GM19099 (cell line): Measurements from ENCODE around the gene KCNIP4.

Experiments used
- POLR2A ChIP-seq: IDR thresholded peaks from 3 replicates; pipeline ENCODE4 v1.6.1; 2011; ENCODE audit warnings: low read depth; ENCODE audit not compliant: insufficient read length; ENCODE audit errors: extremely low read depth

Gene KCNIP4

DNA sequence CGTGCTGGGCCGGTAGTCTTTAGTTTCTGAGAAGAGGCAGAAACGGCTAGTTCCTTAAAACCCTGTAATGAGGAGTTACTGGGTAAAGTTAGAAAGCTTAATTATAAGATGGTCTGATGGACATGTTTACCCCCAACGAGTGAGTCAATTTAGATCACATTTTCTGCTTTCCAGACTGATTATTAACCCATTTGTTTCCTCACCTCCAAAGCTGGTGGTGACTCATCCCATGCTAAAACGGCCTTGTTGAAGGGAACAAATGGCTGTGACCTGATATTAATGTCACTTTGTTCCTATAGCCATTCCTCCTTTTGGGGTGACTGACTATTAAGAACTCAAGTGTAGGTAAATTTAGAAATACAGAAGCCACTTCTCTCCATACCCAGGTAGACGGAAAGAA, 232.0 kb downstream of the KCNIP4 start:
- TF ChIP-seq POLR2A: no peak

DNA sequence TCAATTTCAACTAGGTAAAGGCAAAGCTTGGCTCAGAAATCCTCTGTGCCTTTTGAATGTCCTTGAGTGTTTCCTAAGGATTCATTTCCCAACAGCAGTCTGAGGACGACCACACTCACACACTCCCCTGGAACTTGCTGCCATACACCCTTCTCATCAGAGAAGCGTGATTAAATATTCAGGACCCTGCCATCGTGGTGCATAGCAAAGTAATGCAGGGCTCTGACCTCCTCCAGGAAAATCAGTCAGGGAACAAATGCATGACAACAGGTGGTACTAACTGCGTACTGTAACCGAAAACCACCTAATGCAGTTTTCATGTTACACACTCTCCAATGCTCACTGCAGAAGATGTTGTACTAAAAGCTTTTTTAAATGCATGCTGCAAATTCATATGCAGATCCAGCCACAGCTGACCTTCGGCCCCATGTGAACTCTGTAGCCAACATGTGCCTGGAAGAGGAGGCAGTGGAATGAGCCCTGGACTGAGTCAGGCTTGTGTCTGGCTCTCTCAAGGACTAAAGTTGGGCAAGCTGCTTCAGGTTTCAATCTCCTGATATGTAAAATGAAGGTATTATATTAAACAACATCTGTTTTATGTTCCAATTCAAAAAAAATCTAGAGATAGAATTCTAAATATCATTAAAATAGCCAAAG, 238.3 kb downstream of the KCNIP4 start:
- no peak for TF ChIP-seq POLR2A

DNA sequence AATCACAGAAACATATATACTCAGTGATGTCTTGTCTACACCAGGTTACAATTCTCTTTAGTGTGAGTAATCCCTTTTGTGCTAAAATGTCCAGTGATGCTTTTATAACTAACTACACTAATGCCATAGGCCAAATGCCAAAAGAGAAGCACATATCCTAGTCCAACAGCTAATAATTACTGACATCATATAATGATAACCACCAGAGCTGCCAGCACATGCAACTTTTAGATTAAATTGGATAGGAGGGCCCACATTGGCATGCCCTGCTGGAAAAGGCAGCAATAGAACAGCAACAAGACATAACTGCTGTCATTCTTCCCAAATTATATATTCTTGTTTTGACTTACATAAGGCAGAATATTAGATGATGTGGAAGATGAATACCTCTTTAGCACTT, 238.8 kb downstream of the KCNIP4 start:
- no peak for TF ChIP-seq POLR2A

DNA sequence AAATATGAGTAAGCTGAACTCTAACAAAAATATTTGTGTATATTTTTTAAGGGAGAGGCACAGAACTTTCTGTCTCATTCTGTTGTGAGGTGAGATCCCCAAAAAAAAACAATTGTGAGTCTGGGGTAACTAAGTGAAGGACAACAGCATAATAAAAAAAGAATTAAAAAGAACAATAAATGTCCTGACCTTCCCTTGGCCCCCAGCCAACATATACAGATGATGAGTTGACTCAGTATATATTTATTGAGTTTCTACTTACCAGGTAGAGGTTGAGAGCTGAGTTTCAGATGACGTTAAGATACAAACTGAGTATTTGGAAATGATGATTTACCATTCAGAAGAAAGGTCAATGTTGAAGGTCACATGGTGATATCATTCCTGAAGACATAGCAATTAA, 239.5 kb downstream of the KCNIP4 start:
- no peak for TF ChIP-seq POLR2A

DNA sequence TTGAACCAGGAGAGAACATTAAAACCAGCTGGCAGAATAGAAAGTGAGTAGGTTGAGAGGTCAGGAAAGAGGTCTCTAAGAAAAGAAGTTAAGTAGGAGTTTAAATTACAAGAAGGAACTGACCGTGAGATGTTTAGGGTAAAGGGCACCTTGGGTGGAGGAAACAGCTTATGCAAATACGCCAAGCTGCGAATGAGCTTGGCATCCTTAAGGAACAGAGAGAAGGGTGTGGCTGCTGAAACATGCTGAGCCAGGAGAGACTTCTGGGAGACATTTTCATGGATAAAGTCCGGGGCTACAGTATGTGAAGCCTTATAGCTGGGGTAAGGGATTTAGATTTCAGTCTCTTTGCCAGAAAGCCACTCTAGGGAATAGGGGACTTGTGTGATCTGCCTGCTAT, 249.1 kb downstream of the KCNIP4 start:
- TF ChIP-seq POLR2A: no peak

DNA sequence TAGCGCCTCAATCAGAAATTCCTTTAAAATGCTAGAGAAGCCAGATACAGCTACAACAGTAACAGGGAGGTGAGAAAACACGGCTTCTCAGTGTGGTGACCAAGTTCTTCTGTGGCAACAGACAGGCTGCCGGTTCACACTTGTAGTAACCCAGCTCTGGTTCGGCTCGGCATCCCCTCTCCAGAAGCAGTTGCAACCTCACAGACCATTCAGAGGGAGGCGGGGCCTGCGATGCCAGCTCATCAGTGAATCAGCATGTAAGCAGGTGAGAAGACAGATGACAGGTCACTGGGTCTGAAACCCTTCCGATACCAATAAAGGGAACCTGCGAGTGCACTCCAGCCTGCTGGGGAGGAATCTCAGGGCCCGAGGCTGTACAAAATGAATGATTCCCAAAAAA, 251.0 kb downstream of the KCNIP4 start:
- TF ChIP-seq POLR2A: no peak

DNA sequence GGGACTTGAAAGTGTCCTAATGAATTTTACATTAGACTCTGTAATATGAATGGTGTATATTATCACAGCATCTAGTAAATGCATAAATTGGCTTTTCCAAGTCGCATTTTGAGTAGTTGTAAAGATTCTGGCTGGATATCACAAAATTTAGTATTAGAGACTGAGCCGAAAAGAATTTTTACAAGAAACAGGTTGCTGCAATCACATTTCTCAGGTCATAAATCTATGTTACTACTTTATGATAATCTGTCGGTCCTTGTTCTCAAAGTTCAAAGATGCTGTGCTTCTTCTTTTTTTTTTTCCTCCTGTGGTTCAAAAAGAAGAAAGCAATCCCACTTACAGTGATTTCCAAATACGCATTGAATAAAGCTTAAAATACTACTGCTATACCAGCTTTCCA, 253.4 kb downstream of the KCNIP4 start:
- no peak for TF ChIP-seq POLR2A

DNA sequence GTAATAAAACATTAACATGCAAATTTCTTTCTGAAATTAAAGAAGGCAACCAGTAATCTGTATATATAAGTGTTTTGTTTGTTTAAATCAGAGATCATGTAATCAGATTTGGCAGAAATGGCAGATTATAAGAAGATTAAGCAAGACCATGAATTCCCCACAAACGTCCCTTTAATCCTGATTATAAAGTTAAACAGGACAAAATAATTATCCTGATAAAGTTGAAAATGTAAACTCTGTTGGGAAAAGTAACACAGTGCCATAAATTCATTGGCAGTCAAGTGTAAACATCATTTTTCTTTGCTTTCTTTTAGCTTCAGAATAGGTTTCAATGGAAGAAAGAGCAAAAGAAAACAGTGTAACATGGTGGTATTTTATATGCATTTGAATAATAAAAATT, 256.3 kb downstream of the KCNIP4 start:
- TF ChIP-seq POLR2A: no peak

DNA sequence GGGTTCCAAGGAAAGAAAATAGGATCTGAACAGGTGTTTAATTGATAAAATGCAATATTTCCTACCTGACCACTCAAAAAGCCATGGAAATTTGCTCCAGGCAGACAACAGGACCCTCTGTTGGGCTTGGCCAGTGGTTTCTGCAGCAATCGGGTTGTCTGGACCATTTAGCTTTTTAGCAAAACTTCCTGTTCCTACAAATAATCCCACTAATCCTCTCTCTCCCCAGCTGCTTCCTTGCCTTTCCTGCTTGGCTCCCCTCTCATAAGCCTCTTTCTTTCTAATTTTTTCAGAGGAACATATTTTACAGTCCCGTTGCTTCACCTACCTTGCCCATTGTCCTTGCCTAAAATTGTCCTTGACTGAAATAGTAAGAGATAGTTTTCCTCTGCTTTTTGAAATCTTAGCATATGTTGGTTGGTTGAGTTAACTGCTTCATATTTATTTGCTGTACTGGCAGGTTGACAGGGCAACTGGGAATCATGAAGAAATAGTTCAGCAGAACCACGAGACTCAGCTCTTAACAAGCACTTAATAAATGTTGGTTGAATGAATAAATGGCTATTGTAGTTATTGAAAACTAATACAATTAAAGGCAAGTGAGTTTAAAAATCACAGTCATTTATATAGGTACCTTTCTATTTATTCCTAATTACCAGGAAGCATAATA, 259.8 kb downstream of the KCNIP4 start:
- TF ChIP-seq POLR2A: no peak

DNA sequence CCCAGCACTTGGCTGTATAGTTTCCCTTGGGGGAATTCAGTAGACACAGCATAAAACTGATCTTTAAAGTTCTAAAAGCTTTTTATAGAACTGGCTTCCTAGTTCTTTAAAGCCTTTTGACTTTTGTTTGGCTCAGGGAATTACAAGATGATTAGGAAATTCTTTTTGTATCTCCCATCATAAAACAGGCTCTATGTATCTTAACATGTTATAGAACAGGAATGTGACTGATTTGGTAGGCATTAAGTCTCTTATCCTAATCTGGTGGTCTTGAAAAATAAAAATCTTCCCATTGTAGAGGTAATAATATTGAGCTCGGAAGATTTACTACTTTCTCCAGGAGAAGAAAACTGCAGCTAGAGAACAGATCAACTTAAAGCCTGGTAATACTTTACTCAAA, 262.7 kb downstream of the KCNIP4 start:
- no peak for TF ChIP-seq POLR2A

DNA sequence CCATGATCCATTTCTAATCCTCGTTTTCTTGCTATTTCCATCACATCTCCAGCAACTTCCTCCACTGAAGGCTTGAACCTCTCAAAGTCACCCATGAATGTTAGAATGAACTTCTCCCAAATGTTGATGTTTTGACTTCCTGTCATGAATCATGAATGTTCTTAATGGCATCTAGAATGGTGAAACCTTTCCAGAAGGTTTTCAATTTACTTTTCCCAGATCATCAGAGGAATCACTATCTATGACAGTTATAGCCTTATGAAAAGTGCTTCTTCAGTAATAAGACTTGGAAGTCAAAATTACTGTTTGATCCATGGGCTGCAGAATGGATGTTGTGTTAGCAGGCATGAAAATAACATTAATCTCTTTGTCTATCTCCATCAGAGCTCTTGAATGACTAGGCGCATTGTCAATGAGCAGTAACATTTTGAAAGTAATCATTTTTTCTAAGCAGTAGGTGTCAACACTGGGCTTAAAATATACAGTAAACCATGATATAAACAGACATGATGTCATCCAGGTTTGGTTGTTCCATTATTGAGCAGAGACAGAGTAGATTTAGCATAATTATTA, 268.2 kb downstream of the KCNIP4 start:
- no peak for TF ChIP-seq POLR2A

DNA sequence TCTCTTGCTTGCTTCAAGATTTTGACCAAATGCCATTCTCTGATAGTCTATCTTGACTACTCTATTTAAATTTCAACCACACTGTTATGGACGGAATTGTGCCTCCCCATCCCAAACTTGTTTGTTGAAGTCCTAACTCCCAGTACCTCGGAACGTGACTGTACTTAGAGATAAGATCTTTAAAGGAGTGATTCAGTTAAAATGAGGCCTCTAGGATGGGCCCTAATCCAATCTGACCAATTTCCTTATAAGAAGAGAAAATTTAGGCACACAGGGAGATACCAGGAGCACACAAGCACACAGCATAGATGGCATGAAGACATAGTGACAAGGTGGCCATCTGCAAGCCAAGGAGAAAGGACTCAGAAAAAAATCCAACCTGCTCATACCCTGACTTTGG, 269.9 kb downstream of the KCNIP4 start:
- no peak for TF ChIP-seq POLR2A

DNA sequence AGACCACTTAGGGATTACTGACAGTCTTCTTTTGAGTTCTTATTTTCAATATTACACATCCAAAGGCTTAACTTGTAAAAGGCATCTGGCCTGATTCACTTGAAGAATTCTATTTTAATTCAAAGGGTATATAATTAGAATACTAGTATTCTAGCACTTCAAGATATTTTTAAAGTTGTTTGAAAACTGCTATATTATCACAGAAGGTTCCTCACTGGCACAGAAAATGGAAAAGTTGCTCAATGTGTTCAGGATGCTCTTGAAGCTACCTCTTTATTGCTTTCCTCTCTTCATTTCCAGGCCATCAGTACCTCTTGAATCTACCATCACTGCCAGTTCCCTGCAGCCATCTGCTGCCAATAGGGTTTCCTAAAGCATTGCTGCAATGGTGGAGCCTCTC, 271.4 kb downstream of the KCNIP4 start:
- no peak for TF ChIP-seq POLR2A

DNA sequence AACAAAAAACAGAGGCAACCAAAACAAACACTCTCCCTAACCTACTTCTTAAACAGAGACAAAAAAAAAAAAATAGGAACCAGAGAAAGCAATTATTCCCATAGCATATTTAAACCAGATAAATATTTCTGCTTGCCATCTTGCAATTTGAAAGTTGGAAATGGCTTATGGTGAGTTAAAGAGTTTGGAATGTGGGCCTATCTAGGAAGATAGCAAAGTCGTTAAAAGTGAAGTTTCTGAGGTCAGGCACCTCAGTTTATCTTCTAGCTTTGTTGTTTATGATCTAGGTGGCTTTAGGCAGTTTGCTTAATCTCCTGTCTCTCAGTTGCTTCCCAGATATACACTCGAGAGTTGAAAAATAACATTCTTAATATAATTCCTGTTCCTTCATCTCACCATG, 284.2 kb downstream of the KCNIP4 start:
- no peak for TF ChIP-seq POLR2A

DNA sequence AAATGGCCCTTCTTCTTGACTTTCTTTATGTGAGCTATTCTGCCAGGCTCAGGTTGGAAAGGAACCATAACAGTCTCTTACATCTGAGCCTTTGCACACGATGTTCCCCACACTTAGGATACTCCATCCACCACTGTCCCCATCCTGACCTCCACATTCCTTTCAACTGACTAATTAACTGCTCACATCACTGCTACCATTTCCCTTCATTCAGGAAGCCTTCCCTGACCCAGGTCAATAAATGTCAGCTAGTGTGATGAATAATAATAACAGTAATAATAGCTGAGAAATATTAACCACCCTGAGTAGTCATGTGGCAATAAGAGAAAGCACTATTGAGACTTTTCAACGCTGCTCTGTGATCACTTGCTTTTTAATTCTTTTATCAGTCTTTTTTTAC, 291.7 kb downstream of the KCNIP4 start:
- no peak for TF ChIP-seq POLR2A

DNA sequence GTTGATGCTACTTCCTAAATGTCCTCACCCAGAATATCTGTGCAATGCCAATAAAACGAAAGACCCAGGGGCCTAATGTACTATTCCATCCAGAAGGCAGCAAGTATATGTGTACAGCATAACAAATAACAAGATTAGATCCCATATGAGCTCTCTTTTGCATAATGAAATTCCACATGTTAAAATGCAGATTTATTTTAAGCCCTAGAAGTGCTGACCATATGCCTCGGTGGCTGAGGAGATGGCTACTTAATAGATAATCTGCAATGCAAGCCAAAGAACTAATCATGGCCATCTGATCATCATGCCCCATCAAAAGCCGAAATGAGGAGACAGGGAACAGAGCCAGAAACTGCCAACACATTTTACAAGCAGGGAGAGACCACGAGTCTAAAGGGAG, 293.5 kb downstream of the KCNIP4 start:
- no peak for TF ChIP-seq POLR2A
